A673 (cell line): ENCODE results near the gene GPHN.

Experiments
- EZH2 ChIP-seq: fragments of 200-600 bp; sonication (generic); IDR thresholded peaks from 2 replicates; pipeline ENCODE4 v1.6.1; 2017; ENCODE audit warnings: borderline replicate concordance, low read depth, mild to moderate bottlenecking, mixed read lengths, antibody characterized with exemption, low read length; ENCODE audit not compliant: poor library complexity, severe bottlenecking
- TF ChIP-seq, protein P1 (sequence below): fragments of 300-800, 200-600 bp; sonication (generic); conservative IDR thresholded peaks from 2 replicates; pipeline ENCODE4 v1.5.1; 2017; ENCODE audit warnings: low read depth, mild to moderate bottlenecking, antibody characterized with exemption, low read length, moderate library complexity, mixed read lengths

DNA sequence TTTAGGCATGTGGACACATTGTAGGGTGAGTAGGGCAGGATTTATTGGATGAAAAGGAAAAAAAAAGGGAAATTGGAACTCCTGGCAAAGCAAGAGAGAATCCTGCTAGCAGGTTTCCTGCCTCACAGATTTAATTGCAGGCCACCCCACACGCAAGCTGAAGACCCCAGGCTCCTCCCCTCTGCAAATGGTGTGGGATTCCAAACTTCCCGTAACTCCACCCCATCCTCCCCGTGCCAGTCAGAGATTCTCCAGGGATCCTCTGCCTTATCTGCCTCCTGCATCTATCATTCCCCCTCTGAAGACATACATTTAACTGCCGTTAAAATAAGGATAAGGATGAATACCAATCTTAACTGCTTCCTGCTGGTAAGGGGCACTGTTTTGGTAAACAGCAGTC lies 431.5 kb downstream of the GPHN start:
- TF ChIP-seq, protein P1, sequence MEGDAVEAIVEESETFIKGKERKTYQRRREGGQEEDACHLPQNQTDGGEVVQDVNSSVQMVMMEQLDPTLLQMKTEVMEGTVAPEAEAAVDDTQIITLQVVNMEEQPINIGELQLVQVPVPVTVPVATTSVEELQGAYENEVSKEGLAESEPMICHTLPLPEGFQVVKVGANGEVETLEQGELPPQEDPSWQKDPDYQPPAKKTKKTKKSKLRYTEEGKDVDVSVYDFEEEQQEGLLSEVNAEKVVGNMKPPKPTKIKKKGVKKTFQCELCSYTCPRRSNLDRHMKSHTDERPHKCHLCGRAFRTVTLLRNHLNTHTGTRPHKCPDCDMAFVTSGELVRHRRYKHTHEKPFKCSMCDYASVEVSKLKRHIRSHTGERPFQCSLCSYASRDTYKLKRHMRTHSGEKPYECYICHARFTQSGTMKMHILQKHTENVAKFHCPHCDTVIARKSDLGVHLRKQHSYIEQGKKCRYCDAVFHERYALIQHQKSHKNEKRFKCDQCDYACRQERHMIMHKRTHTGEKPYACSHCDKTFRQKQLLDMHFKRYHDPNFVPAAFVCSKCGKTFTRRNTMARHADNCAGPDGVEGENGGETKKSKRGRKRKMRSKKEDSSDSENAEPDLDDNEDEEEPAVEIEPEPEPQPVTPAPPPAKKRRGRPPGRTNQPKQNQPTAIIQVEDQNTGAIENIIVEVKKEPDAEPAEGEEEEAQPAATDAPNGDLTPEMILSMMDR: no peak
- no peak for TF ChIP-seq EZH2
